Esophagus muscularis mucosa (tissue), 4 donors: ENCODE measurements around the gene RAPGEF2.

Source experiments
- CTCF ChIP-seq, 3 experiments: fragments of 200-600 bp in 2 of 3; fragments of 450-650 bp in 1 of 3; sonication (generic) in 2 of 3; IDR thresholded peaks; one replicate each; pipeline ENCODE4 v1.5.1; 2017 to 2019; ENCODE audit warnings: antibody characterized with exemption in 3 of 3, mild to moderate bottlenecking in 2 of 3, moderate library complexity in 1 of 3
- EP300 ChIP-seq: sonication (generic); formaldehyde crosslinking; IDR thresholded peaks from one replicate; pipeline ENCODE4 v1.6.1; 2017; ENCODE audit warnings: antibody characterized with exemption
- POLR2AphosphoS5 ChIP-seq, 2 donors: sonication (generic); formaldehyde crosslinking; IDR thresholded peaks; one replicate each; pipeline ENCODE4 v1.6.1; 2017; ENCODE audit warnings: antibody characterized with exemption in 2 of 2

GRCh38 chr4:159272273-159273140 lies 169.6 kb downstream of the RAPGEF2 start:
- TF ChIP-seq CTCF (IDR thresholded peaks at IDR 0.05) (no peak), EP300 (no peak), POLR2AphosphoS5 (IDR thresholded peaks at IDR 0.05) (no peak)
